IMR-90 (cell line): ENCODE measurements around the gene MYF6.

Experiments
- CEBPB ChIP-seq: IDR thresholded peaks from 2 replicates; pipeline ENCODE4 v1.6.1; 2012; ENCODE audit warnings: low read depth, low read length, improper control_type of control experiment
- TF ChIP-seq, protein P1 (sequence below): conservative IDR thresholded peaks from 2 replicates; pipeline ENCODE4 v1.5.1; 2012; ENCODE audit warnings: mild to moderate bottlenecking, low read depth, low read length, improper control_type of control experiment

DNA sequence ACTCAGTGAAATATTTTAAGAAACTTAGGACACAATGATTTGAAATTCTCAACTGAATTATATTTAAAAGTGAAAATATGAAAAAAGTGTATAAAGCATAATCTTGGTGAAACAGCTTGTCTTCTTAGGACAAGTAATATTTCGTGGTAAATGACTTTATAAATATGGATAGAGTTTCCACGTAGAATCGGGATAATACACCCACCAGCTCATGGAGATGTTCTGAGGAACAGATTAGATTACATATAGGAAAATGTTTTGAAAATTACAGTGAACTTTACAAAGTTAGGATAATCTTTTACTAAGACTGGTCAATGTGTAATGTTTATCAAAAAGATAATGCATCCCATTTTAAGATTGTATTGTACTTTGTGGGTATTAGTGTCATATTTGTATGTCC lies 25.6 kb upstream of the MYF6 start:
- TF ChIP-seq CEBPB, result no peak
- TF ChIP-seq, protein P1, sequence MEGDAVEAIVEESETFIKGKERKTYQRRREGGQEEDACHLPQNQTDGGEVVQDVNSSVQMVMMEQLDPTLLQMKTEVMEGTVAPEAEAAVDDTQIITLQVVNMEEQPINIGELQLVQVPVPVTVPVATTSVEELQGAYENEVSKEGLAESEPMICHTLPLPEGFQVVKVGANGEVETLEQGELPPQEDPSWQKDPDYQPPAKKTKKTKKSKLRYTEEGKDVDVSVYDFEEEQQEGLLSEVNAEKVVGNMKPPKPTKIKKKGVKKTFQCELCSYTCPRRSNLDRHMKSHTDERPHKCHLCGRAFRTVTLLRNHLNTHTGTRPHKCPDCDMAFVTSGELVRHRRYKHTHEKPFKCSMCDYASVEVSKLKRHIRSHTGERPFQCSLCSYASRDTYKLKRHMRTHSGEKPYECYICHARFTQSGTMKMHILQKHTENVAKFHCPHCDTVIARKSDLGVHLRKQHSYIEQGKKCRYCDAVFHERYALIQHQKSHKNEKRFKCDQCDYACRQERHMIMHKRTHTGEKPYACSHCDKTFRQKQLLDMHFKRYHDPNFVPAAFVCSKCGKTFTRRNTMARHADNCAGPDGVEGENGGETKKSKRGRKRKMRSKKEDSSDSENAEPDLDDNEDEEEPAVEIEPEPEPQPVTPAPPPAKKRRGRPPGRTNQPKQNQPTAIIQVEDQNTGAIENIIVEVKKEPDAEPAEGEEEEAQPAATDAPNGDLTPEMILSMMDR, result no peak
